Activated CD4-positive, alpha-beta T cell treated with anti-CD3 and anti-CD28 coated beads, Interleukin-2, amount 50 U/mL, for 16 hours (primary cell): ENCODE data around the gene NISCH.
A peak's percentile ranks its signal among the peaks of the same experiment; 100 is the strongest.

Source experiments
- DNase-seq: peaks from one replicate; pipeline ENCODE4 v3.0.0-alpha.2; 2020

NISCH gene

GRCh38 chr3:52447512-52448355 is 7.7 kb upstream of the NISCH start:
- DNase-seq = no peak

GRCh38 chr3:52450489-52451236 is 4.7 kb upstream of the NISCH start:
- no peak for DNase-seq

DNA sequence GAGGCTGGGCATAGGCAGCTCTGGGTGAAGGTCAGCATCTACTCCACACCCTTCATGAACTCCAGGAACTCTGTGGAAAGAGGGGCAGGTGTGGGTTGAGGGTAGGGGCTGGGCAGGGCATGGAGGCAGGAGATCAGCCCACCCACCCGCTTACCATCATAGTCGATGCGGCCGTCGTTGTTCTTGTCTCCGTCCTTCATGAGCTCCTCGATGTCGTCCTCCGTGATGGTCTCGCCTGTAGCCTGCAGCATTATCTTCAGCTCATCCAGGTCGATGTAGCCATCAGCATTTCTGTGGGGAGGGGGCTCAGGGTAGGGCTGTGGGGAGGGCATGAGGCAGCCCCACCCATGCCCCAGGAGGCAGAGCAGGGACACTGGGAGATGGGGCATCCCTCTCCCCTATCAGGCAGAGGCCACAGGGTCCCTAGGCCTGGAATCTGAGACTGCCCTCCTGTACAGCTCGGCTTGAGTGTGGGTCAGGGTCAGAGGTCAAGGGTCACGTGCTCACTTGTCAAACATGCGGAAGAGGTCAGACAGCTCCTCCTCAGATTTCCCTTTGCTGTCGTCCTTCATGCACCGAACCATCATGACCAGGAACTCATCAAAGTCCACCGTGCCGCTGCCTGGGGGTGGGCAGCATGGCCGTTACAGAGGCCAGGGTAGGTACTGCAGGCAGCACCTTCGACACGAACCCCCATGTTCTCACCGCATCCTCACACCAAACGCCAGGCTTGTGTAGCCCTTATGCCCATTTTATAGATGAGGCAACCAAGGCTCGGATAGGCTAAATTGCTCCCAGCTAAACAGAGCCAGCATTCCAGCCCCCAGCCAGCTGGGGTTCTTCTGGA is 3.9 kb upstream of the NISCH start:
- no peak for DNase-seq

DNA sequence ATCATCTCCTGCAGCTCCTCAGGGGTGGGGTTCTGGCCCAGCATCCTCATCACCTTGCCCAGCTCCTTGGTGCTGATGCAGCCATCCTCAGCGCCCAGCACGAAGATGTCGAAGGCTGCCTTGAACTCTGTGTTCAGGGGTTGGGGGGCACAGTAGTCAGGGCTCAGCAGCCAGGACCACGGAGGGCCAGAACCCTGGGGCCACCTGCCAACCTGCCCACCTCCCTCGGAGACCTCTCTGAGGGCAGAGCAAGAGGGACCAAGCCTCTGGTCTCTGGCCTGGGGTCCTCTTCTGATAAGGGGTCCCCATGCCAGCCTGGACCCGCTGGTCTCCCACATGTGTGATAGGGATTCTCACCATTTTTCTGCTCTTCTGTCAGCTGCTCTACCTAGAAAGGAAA is 3.3 kb upstream of the NISCH start:
- no peak for DNase-seq

DNA sequence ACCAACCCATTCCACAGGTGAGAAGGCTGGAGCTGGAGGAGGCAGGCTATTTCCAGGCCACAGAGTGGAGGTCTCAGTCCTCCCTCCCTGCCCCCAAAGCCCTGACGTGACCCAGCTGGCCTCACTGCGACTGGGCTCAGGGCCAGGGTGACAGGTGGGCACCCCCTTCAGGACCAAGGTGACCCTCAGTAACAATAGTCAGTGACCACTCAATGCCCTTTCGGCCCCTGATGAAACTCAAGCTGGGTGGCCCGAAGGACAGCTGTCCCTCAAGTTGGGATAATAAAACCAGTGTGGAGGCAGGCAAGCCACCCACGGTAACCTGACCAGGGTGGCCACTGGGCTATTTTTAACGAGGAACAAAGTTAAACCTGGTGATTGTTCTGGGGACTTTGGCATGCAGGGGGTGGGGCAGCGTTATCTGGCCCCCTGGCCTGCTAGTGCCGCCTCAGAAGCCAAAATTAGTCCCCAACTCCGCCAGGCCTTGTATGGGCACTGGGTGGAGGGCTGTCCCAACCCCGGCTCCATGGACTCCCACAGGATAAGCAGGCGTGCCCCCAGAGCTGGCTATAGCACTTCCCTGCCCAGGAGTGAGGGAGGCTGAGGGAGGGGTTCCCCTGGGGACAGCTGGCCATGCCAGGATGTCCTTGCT is 2.7 kb upstream of the NISCH start:
- no peak for DNase-seq

DNA sequence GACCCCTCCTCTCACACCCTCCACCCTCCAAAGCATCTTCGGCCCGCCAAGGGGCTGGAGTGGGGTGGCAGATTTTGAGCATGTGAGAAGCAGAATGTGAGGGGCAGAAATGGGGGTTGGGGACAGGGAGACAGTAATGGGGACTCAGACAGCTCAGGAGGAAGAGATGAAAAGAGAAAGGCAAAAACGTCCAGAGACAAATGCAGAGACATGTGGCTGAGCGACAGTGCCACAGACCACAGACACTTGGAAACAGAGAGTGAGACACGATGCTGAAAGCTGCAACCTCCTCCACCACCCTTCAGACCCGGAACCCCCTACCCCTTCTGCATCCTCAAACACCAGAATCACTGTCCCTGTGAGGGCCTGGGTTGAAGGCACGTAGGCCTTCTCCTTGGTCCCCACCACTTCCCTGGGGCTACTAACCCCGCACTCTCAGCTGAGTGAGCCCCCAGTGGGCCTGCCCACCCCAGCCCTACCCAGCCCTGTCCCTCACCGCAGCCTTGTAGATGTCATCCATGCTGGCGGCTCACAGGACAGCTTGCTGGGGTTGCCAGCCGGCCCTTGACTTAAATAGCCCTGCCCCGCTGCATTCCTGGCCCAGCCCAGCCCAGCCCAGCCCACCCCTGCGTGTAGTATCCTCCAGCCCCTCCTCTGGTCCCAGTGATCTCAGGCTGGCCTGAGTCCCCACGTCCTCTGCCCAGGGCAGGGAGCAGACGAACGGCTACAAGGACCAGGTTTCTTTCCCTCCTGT is 1.7 kb upstream of the NISCH start, which contains the start of gene TNNC1:
TNNC1 (minus strand) TSS at position 546 of the 754 bp plus-strand sequence; CDS start at position 520, 26 bp downstream.
- no peak for DNase-seq

DNA sequence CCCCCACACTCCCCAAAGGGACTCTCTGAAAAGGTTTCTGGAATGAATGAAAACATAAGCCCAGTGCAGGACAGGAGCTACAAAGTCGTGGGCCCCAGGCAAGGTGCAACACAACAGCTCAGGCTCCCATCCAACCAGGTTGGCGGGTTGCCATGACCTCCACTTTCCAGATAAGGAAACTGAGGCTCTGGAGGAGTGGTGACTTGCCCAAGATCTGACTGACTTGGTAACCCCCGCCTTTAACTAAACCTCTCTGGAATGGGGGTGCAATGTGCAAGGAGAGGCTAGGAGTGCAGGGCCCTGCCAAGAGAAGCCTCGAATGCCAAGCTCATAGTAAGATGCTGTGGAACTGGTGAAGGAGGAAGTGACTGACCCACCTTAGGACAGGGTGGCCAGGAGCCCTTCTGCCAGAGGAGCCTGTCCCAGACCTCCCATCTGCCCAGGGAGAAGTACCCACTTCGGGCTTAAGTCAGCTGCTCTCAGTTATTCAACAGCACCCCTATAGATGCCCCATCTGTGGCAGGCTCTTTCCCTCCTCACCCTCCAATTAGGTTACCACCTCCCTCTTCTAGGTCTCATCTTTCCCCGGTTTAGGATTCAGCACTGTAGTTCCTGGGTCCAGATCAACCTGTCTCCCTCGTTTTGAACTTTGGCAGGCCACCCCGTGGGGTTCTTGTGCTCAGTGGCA is 1.0 kb upstream of the NISCH start:
- DNase-seq = no peak

DNA sequence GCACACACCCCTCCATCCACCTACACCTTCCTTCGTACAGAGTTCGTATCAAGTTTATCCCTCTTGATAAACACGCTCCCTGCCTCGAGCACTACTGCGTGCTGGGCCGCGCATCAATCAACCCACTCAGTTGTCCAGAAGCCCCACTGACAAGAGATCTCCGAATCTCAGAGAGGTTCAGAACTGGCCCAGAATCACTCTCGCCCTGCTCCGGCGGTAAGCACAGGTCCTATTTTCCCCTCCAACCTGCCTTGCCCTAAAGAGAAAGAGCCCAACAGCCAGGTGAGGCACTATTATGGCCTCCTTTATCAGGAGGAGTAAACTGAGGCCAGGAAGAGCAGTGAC is 494 bp upstream of the NISCH start:
- no peak for DNase-seq

DNA sequence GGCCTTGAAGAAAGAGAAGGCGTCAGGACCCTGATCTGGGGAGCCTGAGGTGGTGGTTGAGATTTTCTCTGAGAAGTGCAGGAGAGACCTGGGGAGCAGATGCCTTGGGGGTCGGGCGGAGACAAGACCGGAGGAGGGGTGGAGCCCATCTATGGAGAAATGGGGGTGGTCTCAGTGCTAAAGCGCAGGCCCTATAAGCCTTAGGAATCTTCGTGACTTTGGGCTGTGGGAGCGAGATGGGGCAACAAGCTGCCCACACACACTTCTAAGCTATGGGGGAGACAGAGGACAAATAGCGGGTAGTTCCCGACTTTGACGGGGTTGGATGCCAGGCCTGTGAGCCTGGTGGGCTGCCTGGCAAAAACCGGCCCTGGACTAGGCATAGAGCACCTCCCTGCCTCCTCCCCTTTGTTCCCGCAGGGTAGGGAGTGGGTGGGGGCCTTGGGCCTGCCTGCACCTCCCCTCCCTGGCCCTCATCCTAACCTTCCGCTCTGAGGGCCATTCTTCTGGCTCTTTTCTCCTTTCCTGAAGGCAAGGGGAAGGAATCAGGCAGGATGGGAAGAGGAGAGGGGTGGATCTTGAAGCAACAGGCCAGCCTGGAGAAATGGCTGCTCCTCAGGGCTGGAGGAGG is 880 bp downstream of the NISCH start:
- no peak for DNase-seq

DNA sequence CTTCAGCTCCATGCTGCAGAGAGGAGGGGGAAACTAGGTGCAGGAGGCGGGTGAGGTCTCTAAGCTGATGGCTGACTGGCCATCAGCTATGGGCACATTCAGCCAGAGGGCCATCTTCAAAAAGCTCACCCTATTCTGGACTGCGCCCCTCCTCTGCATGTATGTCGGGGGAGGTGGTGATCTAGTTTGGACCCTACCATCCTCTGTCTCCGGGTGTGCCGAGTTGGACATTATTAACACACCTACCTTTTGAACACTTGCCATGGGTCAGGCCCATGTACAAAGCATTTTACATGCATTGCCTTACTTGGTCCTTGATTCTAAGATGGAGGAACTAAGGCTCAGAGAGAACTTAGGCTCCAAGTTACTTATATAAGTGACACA is 1.4 kb downstream of the NISCH start:
- no peak for DNase-seq

DNA sequence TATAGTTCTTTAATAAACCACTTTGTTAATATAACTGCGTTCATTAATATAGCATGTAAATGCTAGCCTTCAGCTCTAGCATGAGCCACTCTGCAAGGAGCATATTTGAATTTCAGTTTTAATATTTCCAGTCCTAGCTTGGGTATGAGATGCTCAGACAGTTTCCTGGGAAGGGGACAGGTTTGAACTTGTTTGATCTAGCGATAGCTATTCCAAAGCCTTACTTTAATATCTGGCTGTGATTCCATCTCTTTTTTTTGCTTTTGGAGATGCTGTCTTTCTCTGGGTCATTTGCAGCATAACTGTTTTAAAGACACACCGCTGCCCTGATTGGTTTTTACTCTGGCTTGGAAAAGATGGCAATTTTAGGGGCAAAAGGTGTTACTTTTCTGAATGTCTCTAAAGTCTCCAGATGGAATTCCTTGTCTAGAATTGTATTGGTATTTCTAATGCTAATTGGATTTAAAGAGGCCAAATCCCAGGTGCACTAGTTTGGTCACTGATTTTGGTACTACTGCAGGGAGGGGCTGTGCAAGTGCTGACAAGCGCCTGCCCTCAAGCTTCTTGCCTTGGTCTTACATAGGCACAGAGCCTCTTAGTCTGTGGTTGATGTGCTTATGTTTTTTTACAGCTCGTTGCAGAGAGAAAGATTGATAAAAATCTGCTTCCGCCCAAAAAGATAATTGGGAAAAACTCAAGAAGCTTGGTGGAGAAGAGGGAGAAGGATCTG is 2.8 kb downstream of the NISCH start:
- no peak for DNase-seq

- DNase-seq = no peak
These were observed 3.6 kb downstream of the NISCH start for GRCh38 chr3:52458770-52459545.

DNA sequence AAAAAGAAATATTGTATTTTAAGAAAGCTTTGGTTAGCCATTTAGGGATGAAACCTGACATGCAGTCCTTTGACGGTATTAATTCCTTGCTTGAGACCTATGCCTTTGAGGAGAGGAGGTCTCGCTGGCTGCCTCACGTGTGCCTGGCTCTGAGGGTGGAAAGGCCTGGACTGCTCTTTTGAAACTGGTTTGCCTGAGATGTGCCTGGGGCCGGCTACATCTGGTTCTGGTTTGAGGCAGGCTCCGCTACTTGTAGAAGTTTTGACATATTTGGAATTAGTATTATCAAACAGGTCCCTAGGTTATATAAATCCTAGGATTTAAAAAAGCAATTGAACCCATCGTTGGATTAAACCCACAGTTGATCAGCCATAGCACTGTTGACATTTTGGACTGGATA is 6.5 kb downstream of the NISCH start:
- DNase-seq = no peak

- no peak for DNase-seq
These were observed 8.0 kb downstream of the NISCH start for GRCh38 chr3:52463416-52463815.

GRCh38 chr3:52468336-52468735 is 12.9 kb downstream of the NISCH start:
- no peak for DNase-seq

GRCh38 chr3:52469001-52469400 is 13.6 kb downstream of the NISCH start:
- no peak for DNase-seq

- no peak for DNase-seq
These were observed 15.5 kb downstream of the NISCH start for GRCh38 chr3:52470920-52471319.

DNA sequence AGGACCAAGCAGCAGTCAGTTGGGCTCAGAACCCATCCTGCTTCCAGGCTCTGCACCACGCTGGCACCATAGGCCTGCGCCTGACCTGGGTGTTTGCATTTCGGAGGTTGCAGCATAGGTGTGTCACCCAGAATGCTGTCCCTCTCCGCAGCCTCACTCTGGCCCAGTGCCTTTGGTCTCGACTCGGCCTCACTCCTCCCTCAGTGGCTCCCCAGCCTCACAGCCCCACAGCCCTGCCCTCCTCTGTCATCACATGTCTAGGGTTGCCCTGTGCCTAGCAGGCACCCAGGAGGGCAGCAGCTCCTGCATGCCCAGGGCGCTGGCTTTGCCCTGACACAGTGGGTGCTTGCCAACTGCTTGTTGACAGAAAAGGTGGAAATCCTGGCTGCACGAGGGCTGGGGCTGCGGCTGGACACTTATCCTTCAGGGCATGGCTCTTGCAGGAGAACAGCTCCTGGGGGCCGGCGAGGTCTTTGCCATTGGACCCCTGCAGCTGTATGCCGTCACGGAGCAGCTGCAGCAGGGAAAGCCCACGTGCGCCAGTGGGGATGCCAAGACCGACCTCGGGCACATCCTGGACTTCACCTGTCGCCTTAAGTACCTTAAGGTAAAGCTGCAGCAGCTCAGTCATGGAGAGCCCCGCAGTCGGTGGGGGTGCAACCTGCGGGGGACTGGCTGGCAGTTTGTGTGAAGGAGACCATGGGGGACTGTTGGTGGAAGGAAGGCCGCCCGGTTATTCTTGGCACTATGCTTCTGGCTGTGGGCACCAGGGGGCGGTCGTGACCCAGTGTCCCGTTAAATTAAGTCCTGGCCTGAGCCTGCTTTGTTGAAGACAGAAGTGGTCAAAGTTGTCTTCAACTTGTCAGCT is 16.2 kb downstream of the NISCH start:
- peak; percentile 37 for DNase-seq
